GM08714 (cell line): ENCODE results near the gene GCNA.
"Not testable (repeated sequence)": the region's sequence is repeated elsewhere in the genome, so short reads cannot be mapped to it uniquely, and the experiment has no call there.

ENCODE experiments used
- H3K4me3 ChIP-seq: fragments of 200-500 bp; sonication (Bioruptor generic); 2 replicates; pipeline ENCODE4 v1.5.1; 2014; ENCODE audit warnings: mild to moderate bottlenecking, low read length, inconsistent platforms
- ZNF274 ChIP-seq: IDR thresholded peaks from 2 replicates; pipeline ENCODE4 v1.6.1; 2012; ENCODE audit warnings: mild to moderate bottlenecking, low read depth, low read length

GCNA gene

DNA sequence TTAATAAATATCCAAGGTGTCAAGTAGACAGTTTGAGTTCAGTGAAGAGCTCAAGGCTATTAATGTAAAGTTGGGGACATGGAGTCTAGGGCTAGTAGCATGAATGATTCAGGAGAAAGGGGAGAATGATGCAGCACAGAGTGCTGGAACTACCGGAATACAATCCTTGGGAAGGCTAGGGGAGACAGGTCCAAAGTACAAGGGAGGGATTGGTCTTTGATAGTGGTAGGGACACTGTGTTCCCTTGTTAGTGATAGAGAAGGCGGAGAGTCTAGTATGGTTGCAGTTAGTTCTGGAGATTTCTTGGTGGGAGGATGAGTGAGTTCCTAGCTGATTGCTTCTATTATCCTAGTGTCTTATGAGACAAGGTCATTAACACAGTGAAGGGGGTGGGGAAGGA lies 8.7 kb downstream of the GCNA start:
- TF ChIP-seq ZNF274 = no peak
- no peak overlapping the region for H3K4me3 ChIP-seq

GRCh38 chrX:71593210-71593609 lies 15.0 kb downstream of the GCNA start:
- H3K4me3 ChIP-seq = not testable (repeated sequence)

DNA sequence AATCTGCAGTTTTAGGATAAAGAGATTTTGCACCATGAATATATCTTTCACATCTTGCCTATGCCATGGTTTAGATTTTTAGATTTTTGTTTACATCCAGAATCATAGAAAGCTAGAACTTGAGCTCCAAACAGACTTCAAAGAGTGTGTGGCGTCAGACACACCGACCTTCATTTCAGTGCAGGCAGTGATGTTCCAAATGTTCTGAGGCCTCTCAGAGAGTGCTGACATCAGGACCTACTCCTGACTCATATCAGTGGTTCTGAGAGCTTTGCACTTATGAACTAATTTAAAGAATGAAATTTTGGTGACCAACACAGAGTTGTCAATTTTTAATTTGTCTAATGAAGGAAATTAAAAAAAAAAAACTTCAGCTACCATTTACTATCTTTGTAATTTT lies 21.7 kb downstream of the GCNA start:
- no peak overlapping the region for H3K4me3 ChIP-seq
- no peak for TF ChIP-seq ZNF274

GRCh38 chrX:71603618-71604017 lies 25.4 kb downstream of the GCNA start:
- no peak overlapping the region for H3K4me3 ChIP-seq
- TF ChIP-seq ZNF274 = no peak

GRCh38 chrX:71604141-71604540 lies 25.9 kb downstream of the GCNA start:
- no peak overlapping the region for H3K4me3 ChIP-seq
- no peak for TF ChIP-seq ZNF274

DNA sequence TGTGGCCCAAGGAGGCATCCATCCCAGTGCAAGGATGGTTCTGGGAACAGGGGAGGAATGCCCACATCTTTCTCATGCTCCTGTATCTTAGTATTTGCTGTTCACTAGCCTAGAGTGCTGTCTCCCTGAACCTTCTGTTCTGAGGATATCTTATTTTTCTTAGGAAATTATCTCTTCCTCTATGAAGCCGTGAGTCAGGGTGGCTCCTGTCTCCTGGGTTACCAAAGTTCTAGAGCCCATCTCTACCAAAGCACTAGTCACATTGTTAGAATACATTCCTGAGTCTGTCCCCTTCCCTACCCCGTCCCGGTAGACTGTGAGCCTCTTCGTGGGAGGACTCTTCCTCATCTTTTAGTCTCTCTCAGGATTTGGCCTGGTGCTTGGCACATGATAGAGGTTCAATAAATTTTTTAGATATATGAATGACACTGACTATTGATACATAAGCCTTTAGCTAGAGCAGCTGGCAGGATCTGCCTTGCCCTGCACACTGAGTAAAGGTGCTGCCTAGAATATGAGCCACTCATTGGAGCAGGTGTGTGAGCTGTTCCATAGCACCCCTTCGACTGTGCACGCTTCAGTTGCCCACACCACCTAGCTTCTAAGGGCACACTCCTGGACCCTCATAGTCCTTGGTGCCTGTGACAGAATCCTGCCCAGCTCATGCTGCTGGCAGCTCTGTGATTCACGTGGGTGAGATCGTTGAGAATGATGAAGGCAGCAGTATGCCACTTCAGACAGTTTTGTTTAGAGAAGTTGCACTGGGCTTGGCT lies 26.7 kb downstream of the GCNA start:
- H3K4me3 ChIP-seq = no peak overlapping the region
- no peak for TF ChIP-seq ZNF274

DNA sequence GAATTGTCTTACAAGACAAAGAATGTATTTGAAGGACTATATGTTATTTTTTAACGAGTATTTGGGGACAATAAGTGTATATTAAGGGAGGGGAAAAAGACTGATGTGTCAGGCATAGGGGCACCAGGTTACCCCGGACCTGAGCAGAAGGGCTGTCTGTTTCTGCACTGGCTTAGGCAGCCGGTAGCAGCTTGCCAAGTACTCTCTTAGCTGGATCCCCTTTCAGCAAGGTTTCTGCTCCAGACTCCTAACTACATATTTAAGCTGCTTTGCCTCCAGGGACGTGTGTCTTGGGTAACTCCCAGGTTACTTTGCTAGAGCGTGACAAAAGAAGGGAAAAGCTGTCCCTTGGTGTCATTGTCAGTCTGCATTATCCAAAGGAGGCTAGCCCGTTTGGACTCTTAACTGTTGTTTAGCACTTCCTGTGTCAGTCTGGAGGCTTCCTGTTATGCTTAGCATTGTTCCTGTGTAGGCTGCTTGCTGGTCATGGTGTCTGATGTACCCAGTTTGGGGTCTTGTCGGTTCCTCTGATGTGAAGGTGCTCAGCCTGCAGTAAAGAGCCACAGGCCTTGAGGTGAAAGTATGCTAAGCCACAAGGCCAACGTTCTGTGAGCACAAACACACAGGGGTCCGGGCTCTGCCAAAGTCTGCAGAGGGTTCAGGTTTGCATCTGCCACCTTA lies 28.4 kb downstream of the GCNA start:
- H3K4me3 ChIP-seq = no peak overlapping the region
- no peak for TF ChIP-seq ZNF274

DNA sequence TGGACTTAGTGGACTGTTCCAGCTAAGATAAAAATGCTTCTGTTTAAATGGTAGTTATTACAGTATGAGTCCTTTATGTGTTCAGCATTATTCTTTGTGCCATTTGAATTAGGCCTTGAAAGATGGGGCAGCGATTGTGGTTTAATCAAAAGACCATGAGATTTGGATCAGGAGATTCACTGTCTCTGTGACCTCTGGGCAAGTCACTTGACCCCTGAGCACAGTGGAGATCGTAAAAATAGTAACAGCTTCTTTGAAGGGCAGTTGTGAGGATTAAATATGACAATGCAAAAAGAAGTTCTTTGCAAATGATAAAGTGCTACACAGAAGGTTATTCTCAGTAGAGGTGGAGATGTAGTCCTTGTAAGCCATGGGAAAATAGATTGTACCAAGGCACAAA lies 29.3 kb downstream of the GCNA start:
- TF ChIP-seq ZNF274 = no peak
- no peak overlapping the region for H3K4me3 ChIP-seq

DNA sequence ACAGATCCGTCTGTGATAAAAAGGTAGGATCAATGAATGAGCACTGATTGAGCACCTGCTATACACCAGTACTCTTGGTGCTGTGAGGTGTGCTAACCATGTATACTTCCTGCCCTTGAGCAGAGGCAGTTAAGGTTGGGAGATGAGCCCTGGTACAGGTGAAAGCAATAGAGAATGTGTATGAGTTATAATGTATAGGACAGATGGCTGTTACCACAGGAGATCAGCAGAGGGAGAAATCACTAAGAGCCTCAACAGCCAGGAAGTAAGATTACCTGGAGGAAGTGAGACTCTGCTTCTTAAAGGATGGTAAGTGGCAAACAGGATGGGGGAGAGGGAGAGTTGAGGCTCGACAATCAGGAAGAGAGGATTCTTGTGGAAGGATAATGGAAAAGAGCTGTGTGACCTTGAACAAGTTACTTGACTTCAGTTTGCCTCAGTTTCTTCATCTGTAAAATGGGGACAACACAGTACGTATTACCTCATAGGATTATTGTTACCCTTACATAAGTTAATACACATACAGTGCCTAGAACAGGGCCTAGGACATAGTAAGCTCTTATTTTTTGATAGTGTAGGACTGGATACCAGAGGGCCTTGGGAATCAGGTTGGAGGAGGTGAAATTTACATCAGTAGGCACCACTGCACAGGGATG lies 31.0 kb downstream of the GCNA start:
- H3K4me3 ChIP-seq = no peak overlapping the region
- TF ChIP-seq ZNF274 = no peak

- H3K4me3 ChIP-seq = not testable (repeated sequence)
Measured at GRCh38 chrX:71611736-71612135, 33.5 kb downstream of the GCNA start.

- H3K4me3 ChIP-seq = no peak overlapping the region
- TF ChIP-seq ZNF274 = no peak
Measured at GRCh38 chrX:71612256-71612655, 34.0 kb downstream of the GCNA start.

DNA sequence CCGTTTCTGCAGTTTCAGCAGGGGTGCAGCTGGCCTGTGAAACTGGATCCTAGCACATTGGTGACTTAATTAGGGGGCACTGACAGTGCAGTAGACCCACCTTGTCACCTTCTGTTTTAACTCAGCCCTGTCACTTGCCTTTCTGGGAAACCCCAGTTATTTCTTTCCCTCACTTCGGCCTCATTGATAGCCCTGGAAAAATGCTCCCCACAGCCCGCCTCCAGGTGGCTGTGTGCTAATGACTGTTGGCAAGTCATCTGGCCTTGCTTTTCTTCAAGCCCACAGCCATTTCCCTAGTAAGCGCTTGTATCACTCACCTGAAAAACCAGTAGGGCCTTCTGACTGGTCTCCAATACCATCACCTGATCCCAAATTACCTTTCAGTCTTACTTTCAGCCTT lies 36.8 kb downstream of the GCNA start:
- no peak for TF ChIP-seq ZNF274
- no peak overlapping the region for H3K4me3 ChIP-seq

DNA sequence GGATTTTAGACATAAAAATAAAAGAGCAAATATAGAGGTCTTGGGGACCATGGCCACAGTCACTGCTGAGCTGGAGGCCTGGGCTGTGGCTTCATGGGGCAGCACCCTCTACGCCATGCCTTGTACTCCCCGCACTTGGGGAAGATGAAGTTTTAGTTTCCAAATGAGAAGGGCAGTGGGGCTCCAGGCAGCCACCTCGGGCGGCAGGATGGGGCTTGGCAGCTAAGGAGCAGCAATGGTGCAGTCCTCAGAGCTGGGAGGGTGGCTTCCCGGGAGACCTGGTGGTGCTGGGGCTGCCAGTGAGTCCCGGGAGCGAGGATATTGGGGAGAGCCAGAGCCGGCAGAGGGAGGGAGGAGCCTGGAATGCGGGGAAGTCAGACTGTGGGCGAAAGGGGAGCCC lies 37.7 kb downstream of the GCNA start:
- no peak for TF ChIP-seq ZNF274
- no peak overlapping the region for H3K4me3 ChIP-seq

- no peak for TF ChIP-seq ZNF274
- no peak overlapping the region; the same call in 1 of the 2 replicates for H3K4me3 ChIP-seq
Measured at GRCh38 chrX:71616672-71617529, 38.7 kb downstream of the GCNA start.
